Medulla oblongata (tissue), 1 donor: Measurements from ENCODE around the gene LARGE2.

Source experiments
- DNase-seq: peaks from one replicate; pipeline ENCODE4 v3.0.0-alpha.2; 2015; ENCODE audit errors: extremely low spot score

The LARGE2 gene

DNA sequence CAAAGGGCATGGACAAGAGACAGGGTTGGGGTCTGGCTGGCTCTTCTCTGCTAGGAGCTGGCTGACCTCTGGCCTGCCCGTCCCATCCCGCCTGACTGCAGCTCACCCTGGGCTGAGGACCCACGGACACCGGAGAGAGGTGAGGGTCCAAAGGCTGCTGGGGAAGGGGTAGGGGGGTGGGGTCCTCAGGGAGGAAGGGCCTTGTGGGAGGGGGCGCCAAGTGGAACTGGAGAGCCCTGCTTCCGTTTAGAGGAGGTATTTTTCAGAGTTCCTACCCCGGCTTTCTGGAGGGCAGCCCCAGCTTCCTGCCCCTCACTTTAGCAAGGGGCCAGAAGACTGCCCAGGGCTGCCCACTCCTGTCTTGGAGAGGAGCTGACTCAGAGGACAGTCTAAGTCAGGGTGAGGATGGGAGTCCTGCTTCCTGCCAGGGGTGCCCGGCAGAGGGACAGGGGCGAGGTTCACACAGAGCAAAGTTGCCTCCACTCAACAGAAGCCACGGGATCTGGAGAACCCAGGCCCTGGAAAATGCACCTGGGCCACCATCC lies 7.1 kb downstream of the LARGE2 start:
- no peak for DNase-seq

DNA sequence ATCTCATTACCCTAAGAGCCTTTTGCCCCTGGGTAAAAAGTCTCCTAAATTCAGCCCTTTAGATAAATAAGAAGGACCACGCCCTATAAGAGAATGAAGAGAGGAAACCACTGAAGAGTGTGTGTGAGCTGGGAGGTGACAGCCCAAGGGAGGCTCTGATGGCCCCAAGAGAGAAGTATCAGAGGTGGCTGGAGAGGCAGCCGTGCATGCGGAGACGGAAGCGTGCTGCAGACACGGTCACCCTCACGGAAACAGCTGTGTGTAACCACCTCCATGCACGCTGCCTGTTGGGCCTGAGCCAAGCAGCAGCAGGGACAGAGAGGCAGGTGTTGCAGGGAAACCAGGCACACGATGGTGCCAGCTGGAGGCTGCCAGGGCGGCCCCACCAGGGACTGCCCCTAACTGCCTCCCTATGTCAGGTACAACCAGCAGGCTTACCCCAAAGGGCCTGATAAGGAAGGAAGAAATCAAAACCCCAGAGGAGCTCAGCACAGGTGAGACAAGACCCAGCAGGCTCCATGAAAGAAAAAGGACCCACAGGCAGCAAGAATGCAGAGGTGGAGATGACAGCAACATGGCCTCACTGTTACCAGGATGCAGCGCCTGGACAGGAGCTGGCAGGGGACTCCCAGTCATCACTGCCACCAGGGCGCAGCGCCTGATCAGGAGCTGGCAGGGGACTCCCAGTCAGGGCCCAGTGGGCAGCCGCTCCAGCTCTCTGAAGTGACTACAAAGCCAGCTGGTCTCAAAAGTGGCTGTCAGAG lies 7.8 kb downstream of the LARGE2 start:
- DNase-seq: peak; percentile 55

DNA sequence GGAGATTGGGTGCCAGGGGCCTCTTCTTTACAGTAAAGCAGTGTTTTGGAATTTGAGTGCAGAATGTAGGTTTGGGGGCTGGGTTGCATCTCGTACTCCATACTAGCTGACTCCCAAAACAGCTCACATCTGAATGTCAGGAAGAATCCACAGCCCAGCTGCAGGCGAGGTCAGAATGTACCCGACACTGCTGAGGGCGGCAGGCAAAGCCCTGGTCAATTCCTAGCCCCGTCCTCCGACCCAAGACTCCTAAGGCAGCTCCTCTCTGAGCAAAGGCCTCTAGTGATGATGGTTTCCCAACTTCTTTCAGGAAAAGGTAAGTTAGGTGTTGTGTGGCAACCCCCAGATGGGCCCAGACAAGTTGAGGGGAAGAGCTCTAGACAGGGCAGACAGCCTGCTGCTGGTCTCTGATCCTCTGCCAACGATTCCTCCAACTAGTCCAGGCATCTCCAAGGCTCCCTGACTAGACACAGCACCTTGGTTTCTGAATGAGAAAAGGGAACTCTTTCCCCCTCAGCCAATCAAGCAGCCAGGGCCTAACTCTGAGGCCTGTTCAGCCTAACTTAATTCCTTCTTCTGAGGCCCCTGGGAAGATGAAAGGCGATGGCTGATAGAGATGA lies 8.6 kb downstream of the LARGE2 start:
- DNase-seq: no peak

DNA sequence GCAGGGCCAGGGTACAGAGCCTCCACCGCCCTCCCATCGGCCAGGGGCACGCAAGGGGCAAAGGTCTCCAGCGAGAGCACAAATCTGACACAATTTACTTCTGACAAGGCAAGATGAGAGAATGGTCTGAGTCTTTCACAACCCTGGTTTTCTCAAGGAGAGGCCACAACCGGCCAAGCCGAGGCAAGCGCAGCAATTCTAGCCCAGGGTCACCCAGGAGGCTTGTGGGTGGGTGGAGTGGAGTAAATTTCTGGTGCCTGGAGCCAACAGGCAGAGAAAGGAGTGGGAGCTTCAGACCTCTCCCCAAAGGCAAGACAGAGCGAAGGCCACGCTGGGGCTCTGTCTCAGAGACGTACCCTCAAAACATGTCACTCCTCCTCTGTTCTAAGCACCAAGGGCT lies 9.3 kb downstream of the LARGE2 start:
- no peak for DNase-seq

DNA sequence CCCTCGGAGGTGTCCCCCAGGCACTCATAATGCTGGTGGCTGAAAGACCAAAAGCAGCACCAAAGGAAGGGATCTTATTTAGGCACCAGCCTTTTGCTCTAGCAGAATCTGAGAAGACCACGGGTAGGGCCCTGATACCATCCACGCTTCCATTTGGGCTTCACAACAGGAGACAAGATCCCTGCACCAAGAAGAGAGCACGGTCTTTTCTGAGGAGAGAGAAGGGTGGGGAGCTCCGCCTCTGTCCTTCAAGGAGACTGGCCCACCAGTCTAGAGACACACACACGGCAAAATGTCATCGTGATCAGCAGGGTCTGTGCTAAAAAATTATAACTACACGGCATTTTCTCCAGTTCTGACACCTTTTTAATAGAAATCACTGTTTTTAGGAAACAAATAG lies 9.8 kb downstream of the LARGE2 start:
- DNase-seq: no peak

DNA sequence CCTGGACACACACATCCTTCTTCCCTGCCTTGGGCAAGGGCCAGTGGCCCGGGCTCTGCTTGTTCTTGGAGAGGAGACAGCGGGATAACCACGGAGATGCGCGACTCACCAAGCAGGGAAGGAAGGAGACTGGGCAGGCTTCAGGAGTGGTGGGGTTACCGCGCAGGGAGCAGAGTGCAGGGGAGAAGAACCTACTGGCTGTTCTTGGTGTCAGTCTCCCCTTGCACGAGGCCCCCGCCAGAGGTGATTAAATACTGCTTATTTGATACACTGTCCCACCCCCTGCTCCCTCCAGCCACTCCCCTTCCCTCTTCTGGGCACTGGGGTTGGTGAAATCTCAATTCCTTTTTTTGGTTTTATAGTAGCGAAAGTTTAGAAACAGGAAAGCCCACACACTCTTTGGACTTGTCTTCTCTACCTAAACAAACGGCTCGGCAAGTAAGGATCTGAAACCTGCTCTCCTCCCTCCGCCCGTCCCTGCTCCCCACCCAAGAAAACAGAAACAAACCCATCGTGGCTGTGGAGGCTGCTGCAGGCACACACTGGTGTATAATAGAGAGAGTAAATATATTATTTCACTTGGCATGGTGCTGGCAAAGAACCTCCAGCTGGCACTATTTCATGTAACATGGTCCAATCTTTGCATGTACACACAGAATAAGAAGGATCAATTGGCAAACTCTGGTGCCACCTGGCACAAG lies 10.8 kb downstream of the LARGE2 start:
- DNase-seq: peak; percentile 42

DNA sequence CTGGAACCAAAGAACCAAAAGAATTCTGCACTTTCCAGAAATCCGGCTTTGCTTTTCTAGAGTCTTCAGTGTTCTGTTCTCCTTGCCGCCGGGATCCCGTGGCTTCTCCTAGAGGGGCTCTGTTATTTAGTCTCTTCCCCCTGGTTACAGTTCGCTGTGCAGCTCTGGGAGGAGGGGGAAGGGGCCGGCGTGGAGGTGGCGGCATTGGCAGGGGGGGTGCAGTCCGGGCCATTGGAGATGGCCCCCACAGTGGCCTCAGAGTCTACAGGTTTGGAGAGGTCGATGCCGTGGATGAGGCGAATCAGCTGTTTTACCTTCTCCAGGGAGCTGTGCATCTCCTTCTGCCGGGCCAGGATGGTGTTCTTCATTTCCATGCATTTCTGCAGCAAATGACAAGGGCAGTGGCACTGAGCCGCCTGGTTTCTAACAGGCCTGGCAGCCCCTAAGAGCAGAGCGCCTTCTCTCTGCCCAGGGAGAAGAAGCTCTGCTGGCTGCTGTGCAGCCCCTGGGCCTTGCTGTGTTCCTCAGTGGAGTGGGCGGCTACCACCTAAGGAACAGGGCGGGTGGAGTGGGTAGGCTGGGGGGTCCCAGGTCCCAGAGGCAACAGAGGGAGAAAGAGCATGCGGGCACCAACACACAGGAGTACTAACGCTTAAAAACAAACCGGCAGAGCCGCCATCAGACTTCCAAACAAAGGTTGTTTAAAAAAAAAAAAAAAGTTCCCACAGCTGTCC lies 11.6 kb downstream of the LARGE2 start:
- DNase-seq: no peak

DNA sequence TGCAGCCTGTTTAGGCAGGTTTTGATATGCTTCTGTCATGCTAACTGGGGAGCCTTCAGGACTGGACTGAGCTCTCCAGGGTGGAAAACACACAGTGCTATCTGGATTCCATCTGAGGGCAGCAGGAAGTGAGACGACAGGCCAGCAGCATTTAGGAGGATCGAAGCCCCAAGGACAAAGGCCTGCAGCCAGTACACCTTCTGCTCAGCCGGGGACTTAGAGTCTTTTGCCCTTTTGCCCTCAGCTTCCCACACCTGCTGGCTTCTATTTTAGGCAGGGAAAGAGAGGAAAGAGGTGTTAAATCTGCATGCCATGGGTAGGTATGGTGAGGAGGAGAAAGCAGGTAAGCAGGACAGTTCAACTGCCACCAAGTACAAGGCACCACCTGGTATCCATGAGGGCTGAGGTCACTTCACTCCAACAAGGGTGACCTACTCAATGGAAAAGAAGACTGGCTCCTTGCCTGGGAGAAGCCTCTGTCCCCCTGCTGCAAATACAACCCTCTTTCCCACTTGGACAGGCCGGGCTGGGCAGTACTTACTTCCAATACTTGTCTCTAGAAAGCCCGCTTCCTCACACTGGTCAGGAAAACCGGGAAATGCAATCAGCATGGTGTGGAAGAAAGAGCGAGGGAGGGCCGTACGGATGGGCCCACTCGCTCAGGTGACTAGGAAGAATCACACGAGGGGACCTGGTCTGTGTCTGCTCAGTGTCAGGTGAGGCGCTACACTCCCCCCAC lies 12.3 kb downstream of the LARGE2 start:
- DNase-seq: no peak

DNA sequence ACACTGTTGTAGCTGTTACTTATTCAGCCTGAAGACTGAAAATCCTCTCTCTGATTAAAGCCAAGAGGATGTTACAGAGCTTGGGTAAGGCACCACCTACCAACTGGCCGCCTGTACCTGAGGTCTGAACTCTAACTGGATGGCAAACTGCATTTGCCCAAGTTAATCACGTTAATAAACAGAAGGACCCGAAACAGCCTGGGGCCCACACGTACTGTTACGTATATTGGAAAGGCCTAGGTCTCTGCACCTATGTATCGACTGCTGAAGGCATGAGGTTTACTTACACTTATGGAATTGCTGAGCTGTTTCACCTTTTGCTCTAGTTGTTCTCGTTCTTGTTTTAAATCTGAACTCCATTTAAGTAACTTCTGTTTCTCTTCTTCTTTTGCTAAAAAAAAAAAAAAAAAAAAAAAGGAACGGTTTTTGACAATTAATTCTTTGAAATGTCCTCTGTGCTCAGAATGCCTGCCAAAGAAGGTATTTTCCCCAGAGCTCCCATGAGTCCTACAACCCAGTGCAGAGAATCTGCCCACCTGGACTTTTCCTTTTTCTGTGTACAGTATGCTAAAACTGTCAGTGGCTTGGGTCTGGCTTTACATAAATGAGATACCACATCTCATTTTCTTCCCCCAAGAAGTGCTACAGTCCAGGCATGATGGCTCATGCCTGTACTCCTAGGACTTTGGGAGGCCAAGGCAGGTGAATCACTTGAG lies 13.1 kb downstream of the LARGE2 start:
- DNase-seq: no peak

DNA sequence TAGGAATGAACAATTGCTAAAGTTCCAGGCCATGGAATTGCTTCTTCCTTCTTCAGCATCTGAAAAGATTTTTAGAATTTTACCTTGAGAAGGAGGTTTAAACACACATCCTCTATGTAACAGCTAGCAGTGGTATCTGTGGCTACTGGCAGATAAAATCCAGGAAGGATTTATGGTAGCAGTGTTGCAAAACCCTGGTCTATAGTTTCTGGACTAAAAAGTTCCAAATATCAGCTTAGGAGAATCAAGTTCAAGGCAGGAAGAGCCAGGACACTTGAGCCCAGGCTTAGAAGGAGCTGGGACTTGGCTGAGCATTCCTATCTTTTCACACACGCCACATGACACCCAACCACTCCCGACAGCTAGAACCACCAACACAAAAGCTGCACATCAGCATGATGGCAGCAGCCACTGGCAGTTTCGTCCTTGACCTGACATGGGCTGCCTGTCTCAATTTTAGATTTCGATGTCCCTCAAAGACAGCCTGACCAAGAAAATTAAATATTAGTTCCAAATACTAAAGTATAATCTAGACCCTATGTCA lies 14.1 kb downstream of the LARGE2 start:
- no peak for DNase-seq

DNA sequence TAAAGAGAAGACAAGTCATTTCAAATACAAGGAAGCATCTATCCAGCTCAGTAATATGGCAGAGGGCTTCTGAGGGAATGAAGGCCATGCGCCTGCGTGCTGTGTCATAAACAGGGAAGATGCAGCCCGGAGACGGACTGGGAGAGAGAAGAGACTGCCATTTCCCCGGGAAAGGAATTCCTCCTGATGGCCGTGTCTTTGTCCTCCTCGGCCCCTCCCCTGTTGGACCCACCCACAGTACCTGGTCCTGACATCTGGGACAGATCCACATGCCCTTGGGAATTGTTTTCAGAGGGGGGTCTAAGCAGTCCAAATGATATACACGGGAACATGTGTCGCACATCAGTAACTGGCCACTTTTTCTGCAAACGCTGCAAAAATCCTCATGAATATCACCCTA lies 15.5 kb downstream of the LARGE2 start:
- no peak for DNase-seq

DNA sequence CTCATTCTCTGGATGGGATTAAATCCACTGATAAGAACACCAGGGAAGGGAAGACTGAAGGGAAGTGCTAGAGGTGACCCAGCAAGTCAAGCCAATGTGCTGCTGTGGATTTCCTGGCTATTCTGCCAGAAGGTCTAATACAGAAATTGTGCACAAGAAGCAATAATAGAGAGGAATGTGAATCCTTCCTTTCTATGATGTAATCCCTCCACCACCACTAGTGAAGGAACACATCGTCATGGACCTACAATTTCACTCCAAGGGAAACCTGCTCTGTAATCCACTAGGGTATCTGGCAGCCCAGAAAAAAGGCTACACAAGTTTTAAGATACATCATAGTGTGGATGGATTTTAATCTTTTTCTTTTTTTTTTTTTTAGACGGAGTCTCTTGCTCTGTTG lies 17.4 kb downstream of the LARGE2 start:
- DNase-seq: no peak

DNA sequence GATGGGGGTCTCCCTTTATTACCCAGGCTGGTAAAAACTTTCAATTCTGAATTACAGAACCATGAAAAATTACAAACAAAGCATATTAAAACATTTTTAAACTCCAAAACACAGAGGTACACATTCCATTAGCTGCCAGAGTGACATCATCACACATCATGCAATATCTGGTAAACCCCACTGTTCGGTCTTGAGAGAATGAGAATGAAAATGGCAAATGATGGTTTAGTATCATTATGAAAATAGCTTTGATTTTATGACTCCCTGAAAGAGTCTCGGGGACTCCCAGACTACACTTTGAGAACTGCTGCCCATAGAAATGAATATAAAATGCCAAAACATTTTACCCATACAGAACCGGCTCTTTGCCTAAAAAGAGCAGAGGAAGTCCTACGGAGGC lies 18.8 kb downstream of the LARGE2 start:
- no peak for DNase-seq

DNA sequence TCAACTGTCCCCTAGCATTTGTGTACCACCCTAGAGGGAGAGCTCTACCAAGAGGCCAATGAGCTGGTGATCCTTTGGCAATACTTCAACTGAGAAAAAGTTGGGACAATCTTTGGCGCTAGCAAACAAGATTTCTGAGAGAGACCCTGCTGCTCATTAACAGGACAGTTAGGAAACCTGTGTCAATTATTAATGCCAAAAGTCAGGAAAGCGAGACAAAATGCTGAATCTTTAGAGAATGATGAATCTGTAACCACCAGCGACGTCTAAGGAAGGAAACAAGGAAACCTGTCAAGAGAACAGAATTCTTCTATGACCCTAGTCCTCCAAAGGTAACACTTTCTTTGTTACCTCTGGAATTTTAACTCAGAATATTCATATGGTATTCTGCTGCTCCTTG lies 19.9 kb downstream of the LARGE2 start:
- DNase-seq: no peak

DNA sequence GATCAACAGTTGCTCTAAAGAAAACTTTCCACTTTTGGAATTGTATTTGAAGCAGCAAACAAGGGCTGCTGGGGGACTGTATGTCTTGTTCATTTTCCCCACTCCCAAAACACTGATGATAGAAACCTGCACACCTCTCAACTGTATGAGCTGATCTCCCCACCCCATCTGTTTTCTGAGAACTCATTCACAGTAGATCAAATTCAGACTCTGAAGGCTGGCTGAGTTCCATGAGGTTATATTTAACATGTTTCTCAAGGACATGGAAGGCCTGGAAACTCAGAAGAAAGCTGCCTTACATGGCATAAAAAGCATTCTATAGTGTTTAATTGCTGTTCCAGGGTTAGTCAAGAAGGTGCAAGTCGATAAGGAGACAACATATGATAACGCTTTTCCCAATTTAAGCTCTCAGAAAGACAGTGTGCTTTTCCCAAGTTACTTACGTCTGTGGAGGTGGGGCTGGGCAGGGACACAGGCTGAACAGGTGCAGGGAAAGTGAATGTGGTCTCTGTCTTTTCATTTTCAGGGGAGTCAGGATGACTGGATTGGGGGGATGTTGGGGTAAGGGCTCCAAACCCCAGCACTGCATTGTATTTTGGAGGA lies 23.0 kb downstream of the LARGE2 start:
- no peak for DNase-seq

DNA sequence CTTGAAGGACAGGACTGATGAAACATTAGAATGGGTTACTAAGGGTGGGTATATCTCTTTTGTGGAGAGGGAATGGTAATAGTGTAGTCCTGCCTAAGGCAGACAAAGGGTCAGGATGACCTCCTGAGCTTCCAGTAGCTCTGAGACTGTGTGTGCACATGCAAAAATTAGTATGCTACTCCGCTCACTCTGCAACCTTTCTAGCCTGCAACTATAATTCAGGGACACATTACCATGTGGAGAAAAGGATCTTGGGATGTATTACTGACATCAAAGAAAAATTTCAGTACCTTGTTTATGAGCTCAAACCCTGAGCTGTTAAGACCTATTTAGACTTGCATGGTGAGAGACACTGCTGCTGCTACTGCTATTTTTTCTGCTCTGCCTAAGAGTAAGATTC lies 25.4 kb downstream of the LARGE2 start:
- DNase-seq: no peak

DNA sequence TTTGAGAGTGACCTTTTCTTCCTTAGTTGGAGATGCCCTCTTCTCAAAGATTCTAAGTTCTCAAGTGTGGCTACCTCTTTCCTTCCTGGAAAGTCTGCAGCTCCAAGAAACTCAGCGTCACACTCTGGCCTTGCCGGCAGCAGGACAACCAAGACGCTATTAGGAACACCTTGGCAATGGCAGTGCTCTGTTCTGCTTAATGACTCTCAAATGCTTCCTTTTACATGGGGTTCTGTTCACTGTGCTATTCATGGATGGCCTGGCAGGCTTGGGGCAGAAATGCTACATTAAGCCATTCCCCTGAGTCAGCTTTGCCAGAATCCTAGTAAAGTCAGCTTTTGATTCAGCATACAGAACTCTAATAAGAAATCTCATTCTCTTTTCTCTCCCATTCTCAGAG lies 25.9 kb downstream of the LARGE2 start:
- peak; percentile 79 for DNase-seq

DNA sequence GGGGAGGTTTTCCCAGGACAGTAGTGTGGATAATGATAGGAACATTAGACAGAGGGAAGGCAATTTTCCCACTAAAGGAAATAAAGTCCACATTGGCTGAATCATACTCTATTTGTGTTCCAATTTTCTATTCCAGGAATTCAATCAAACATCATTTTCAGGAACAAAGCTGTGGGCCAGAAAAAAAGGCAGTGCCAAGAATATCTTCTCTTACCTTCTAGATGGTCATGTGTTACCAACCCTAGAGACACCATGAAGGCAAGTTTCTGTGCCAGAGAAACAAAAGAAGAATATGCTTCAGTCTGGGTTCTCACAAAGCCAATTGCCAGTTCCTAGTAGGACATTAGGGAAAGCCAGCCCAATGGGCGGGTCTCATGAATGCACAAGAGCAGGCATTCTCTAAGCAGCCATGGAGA lies 27.5 kb downstream of the LARGE2 start:
- peak; percentile 75 for DNase-seq

DNA sequence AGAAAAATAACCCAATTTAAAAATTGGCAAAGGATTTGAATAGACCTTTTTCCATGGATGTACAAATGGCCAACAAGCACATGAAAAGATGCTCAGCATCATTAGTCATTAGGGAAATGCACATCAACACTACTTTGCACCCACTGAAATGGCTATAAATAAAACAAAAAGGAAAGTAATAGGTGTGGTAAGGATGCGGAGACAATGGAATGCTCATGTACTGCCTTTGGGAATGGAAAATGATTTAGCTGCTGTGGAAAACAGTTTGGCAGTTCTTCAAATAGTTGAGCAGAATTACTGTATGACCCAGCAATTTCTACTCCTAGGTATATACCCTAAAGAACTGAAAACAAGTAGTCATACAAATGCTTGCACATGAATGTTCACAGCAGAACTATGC lies 37.4 kb downstream of the LARGE2 start:
- no peak for DNase-seq
